CD14-positive monocyte (primary cell): ENCODE results near the gene TAF1B. TPM values are rescaled to one million over a fixed set of nuclear protein-coding genes. Genes with fewer than 3 reads are reported as not detected.

Experiments used
- DNase-seq, 3 donors: peaks; one replicate each; pipeline ENCODE4 v3.0.0-alpha.2; 2011 to 2022
- H2AFZ ChIP-seq: 2 replicates; pipeline ENCODE4 v1.6.0; 2012; ENCODE audit warnings: mild to moderate bottlenecking, low read depth, low read length, inconsistent platforms; ENCODE audit not compliant: insufficient read depth, poor library complexity, severe bottlenecking
- H3K27ac ChIP-seq, 2 donors: 1 replicate in 1 of 2; 2 replicates in 1 of 2; pipeline ENCODE4 v1.5.1; 2012 to 2013; ENCODE audit warnings: low read length in 2 of 2, control low read depth in 1 of 2, inconsistent platforms in 1 of 2, low read depth in 1 of 2, mild to moderate bottlenecking in 1 of 2
- H3K27me3 ChIP-seq, 2 donors: one replicate each; pipeline versions ENCODE4 v1.6.0 to v1.6.1; 2011 to 2013; ENCODE audit warnings: low read length in 2 of 2; ENCODE audit not compliant: control insufficient read depth in 2 of 2, insufficient read depth in 2 of 2
- H3K36me3 ChIP-seq, 2 donors: replicated peaks in 1 of 2; 1 replicate in 1 of 2; 2 replicates in 1 of 2; pipeline versions ENCODE4 v1.5.1 to v1.6.1; 2012 to 2013; ENCODE audit warnings: low read length in 2 of 2, control low read depth in 1 of 2, inconsistent platforms in 1 of 2, mild to moderate bottlenecking in 1 of 2; ENCODE audit not compliant: insufficient read depth in 2 of 2, control insufficient read depth in 1 of 2
- H3K4me1 ChIP-seq, 2 donors: 1 replicate in 1 of 2; 2 replicates in 1 of 2; pipeline versions ENCODE4 v1.5.1 to v1.6.1; 2012 to 2013; ENCODE audit warnings: low read length in 2 of 2, control low read depth in 1 of 2, inconsistent platforms in 1 of 2, mild to moderate bottlenecking in 1 of 2, moderate library complexity in 1 of 2; ENCODE audit not compliant: insufficient read depth in 2 of 2, control insufficient read depth in 1 of 2
- H3K4me2 ChIP-seq: replicated peaks from 2 replicates; pipeline ENCODE3; 2012; ENCODE audit warnings: low read length, moderate library complexity, mild to moderate bottlenecking; ENCODE audit not compliant: poor library complexity, severe bottlenecking; ENCODE audit errors: extremely low read depth
- H3K4me3 ChIP-seq, 3 experiments: fragments of 200-600 bp in 1 of 3; sonication (generic) in 1 of 3; replicated peaks in 1 of 3; 1 replicate in 2 of 3; 2 replicates in 1 of 3; pipeline ENCODE4 v1.5.1; 2011 to 2013; ENCODE audit warnings: low read length in 3 of 3, mild to moderate bottlenecking in 3 of 3, control low read depth in 2 of 3, low read depth in 2 of 3, inconsistent platforms in 1 of 3, moderate library complexity in 1 of 3
- H3K79me2 ChIP-seq: 2 replicates; pipeline ENCODE4 v1.6.0; 2012; ENCODE audit warnings: mild to moderate bottlenecking, control low read depth, inconsistent platforms, low read length, moderate library complexity; ENCODE audit not compliant: insufficient read depth
- H3K9ac ChIP-seq: 2 replicates; pipeline ENCODE4 v1.6.0; 2017; ENCODE audit warnings: low read length, mild to moderate bottlenecking; ENCODE audit not compliant: insufficient read depth, poor library complexity, severe bottlenecking
- H3K9me3 ChIP-seq, 2 donors: replicated peaks in 1 of 2; 1 replicate in 1 of 2; 2 replicates in 1 of 2; pipeline versions ENCODE4 v1.5.1 to v1.6.1; 2012 to 2013; ENCODE audit warnings: low read length in 2 of 2, control low read depth in 1 of 2; ENCODE audit not compliant: control insufficient read depth in 1 of 2, insufficient read depth in 1 of 2
- H4K20me1 ChIP-seq: 2 replicates; pipeline ENCODE4 v1.6.0; 2012; ENCODE audit warnings: mild to moderate bottlenecking, low read length, control low read depth, moderate library complexity; ENCODE audit not compliant: insufficient read depth
- H3K27ac Mint-ChIP-seq, 7 donors: one replicate each; pipeline ENCODE4 v1.8.0; 2020; ENCODE audit warnings: mild to moderate bottlenecking in 7 of 7, mixed read lengths in 7 of 7, moderate library complexity in 6 of 7, inconsistent platforms in 2 of 7
- H3K27me3 Mint-ChIP-seq, 3 donors: one replicate each; pipeline ENCODE4 v1.8.0; 2021 to 2022; ENCODE audit warnings: low read depth in 3 of 3, mild to moderate bottlenecking in 3 of 3, mixed read lengths in 3 of 3, moderate library complexity in 3 of 3, inconsistent platforms in 1 of 3
- H3K36me3 Mint-ChIP-seq, 2 donors: one replicate each; pipeline ENCODE4 v1.8.0; 2020; ENCODE audit warnings: mixed read lengths in 2 of 2, inconsistent platforms in 1 of 2, mild to moderate bottlenecking in 1 of 2
- H3K4me1 Mint-ChIP-seq: one replicate; pipeline ENCODE4 v1.8.0; 2020; ENCODE audit warnings: mild to moderate bottlenecking, mixed read lengths
- H3K4me3 Mint-ChIP-seq, 2 donors: one replicate each; pipeline ENCODE4 v1.8.0; 2020; ENCODE audit warnings: mild to moderate bottlenecking in 2 of 2, mixed read lengths in 2 of 2, moderate library complexity in 1 of 2
- H3K9me3 Mint-ChIP-seq, 7 donors: one replicate each; pipeline ENCODE4 v1.8.0; 2020 to 2022; ENCODE audit warnings: mixed read lengths in 7 of 7, mild to moderate bottlenecking in 6 of 7, moderate library complexity in 6 of 7, inconsistent platforms in 2 of 7
- CTCF ChIP-seq: fragments of 200-600 bp; IDR thresholded peaks from one replicate; pipeline ENCODE4 v1.8.0; 2022; ENCODE audit warnings: antibody characterized with exemption, mild to moderate bottlenecking
- WGBS: methylation state at CpG from one replicate; pipeline ENCODE4 v1.1.5; 2013; ENCODE audit warnings: missing lambda C conversion rate; ENCODE audit not compliant: insufficient coverage; 5-methylcytosine and 5-hydroxymethylcytosine counted together
- intact Hi-C, 2 donors: fragments of 100-400 bp; cut with micrococcal nuclease; formaldehyde crosslinking; loops; one replicate each; pipeline versions ENCODE4 v1.15.0 to v1.15.1; 2023
- polyA plus RNA-seq, 3 donors: library from polyadenylated mRNA; depleted of rRNA in 1 of 3; unstranded in 2 of 3; stranded (reverse) in 1 of 3; fragments of 300-500 nt in 2 of 3; fragments of >200 nt in 1 of 3; fragmentation: Illumina TruSeq in 2 of 3; gene quantifications; 1 replicate in 2 of 3; 2 replicates in 1 of 3; pipeline ENCODE4 v1.2.3, GENCODE V29; 2012 to 2021

TAF1B gene
- polyA plus RNA-seq, 3 donors = 6.0 to 8.4 (median 7.2) TPM

GRCh38 chr2:9971890-9972289 lies 128.6 kb downstream of the TAF1B start:
- Histone ChIP-seq H3K9ac (no peak overlapping the region), H2AFZ (no peak overlapping the region), H3K27me3 (no peaks in the 10 kb centered on the region), H4K20me1 (no peaks in the 10 kb centered on the region), H3K4me3 (no peak overlapping the region), H3K4me2 (no peak overlapping the region), H3K36me3 (no peaks in the 10 kb centered on the region), H3K79me2 (no peaks in the 10 kb centered on the region), H3K27ac (no peak overlapping the region), H3K9me3 (no peaks in the 10 kb centered on the region), H3K4me1 (no peaks in the 10 kb centered on the region)
- WGBS = 97% methylated on average over 6 of the region's 6 CpGs
- peaks cover 4 to 6% (median 5%) of the 10 kb centered on the region in 3 donors for H3K27me3 Mint-ChIP-seq
- intact Hi-C loops = no loop called here
- no peaks in the 10 kb centered on the region for H3K9me3 Mint-ChIP-seq
- DNase-seq = no peak
- H3K36me3 Mint-ChIP-seq = no peaks in the 10 kb centered on the region
- H3K4me3 Mint-ChIP-seq = no peak overlapping the region
- TF ChIP-seq CTCF = no peak
- H3K4me1 Mint-ChIP-seq = peaks cover 7% of the 10 kb centered on the region
- H3K27ac Mint-ChIP-seq = no peak overlapping the region

GRCh38 chr2:9972621-9973479 lies 129.6 kb downstream of the TAF1B start:
- H3K79me2 ChIP-seq = no peaks in the 10 kb centered on the region
- H3K9me3 Mint-ChIP-seq = peaks cover 0 to 2% (median 0%) of the 10 kb centered on the region in 7 donors
- peaks cover 4 to 10% (median 6%) of the 10 kb centered on the region in 3 donors for H3K27me3 Mint-ChIP-seq
- H3K4me1 Mint-ChIP-seq = peaks cover 3% of the 10 kb centered on the region
- no peaks in the 10 kb centered on the region for H3K36me3 ChIP-seq
- no peaks in the 10 kb centered on the region for H3K9me3 ChIP-seq
- H3K4me1 ChIP-seq = no peaks in the 10 kb centered on the region
- no peaks in the 10 kb centered on the region for H3K27me3 ChIP-seq
- no peak overlapping the region for H3K27ac Mint-ChIP-seq
- no peaks in the 10 kb centered on the region for H3K36me3 Mint-ChIP-seq
- no peak overlapping the region for H2AFZ ChIP-seq
- H3K4me3 Mint-ChIP-seq = no peak overlapping the region
- H3K4me3 ChIP-seq = no peak overlapping the region
- no peaks in the 10 kb centered on the region for H4K20me1 ChIP-seq
- intact Hi-C loops = no loop called here
- H3K4me2 ChIP-seq = no peak overlapping the region
- WGBS = 98% methylated on average over 5 of the region's 13 CpGs
- DNase-seq = no peak
- no peak overlapping the region for H3K27ac ChIP-seq
- TF ChIP-seq CTCF = no peak
- H3K9ac ChIP-seq = no peak overlapping the region
